NCI-H446 (cell line): ENCODE data around the gene CCPG1.
"Not testable (repeated sequence)": the region's sequence is repeated elsewhere in the genome, so short reads cannot be mapped to it uniquely, and the experiment has no call there.

ENCODE experiments used
- DNase-seq, 2 experiments: peaks; one replicate each; lab custom pipeline; 2025; lab: John Stamatoyannopoulos, UW

Gene CCPG1

GRCh38 chr15:55408012-55408928 lies at the start of gene CCPG1, which contains the start of gene PIERCE2:
Gene CCPG1 (minus strand): TSS chr15:55408359. CDS start chr15:55389424, 18,935 bp downstream.
Gene PIERCE2 (plus strand): TSS chr15:55408495. CDS start chr15:55408769, 274 bp downstream.
- peak; percentile 72 to 91 for DNase-seq

GRCh38 chr15:55457401-55458022 lies 49.4 kb upstream of the CCPG1 start:
- DNase-seq: no peak

- not testable (repeated sequence) for DNase-seq
These were observed 38.9 kb upstream of the CCPG1 start for GRCh38 chr15:55447030-55447394.

- not testable (repeated sequence) for DNase-seq
These were observed 38.3 kb upstream of the CCPG1 start for GRCh38 chr15:55446379-55447029.

- not testable (repeated sequence) for DNase-seq
These were observed 37.8 kb upstream of the CCPG1 start for GRCh38 chr15:55445936-55446335.

- DNase-seq: not testable (repeated sequence)
These were observed 35.0 kb upstream of the CCPG1 start for GRCh38 chr15:55443141-55443540.

- peak; percentile 23 to 59 for DNase-seq
These were observed 27.0 kb upstream of the CCPG1 start for GRCh38 chr15:55434989-55435825.

- DNase-seq: no peak
These were observed 13.9 kb upstream of the CCPG1 start for GRCh38 chr15:55422089-55422488.

GRCh38 chr15:55420171-55420866 lies 12.2 kb upstream of the CCPG1 start:
- no peak for DNase-seq

GRCh38 chr15:55417678-55418077 lies 9.5 kb upstream of the CCPG1 start:
- not testable (repeated sequence) for DNase-seq

GRCh38 chr15:55408976-55409375 lies 817 bp upstream of the CCPG1 start:
- DNase-seq: not testable (repeated sequence)

- no peak for DNase-seq
These were observed 604 bp downstream of the CCPG1 start for GRCh38 chr15:55407498-55408011.

GRCh38 chr15:55403531-55403930 lies 4.6 kb downstream of the CCPG1 start:
- DNase-seq: no peak

GRCh38 chr15:55402707-55403106 lies 5.5 kb downstream of the CCPG1 start:
- no peak for DNase-seq

- no peak for DNase-seq
These were observed 6.3 kb downstream of the CCPG1 start for GRCh38 chr15:55401786-55402246.

GRCh38 chr15:55400050-55400449 lies 8.1 kb downstream of the CCPG1 start:
- not testable (repeated sequence) for DNase-seq

- no peak for DNase-seq
These were observed 9.9 kb downstream of the CCPG1 start for GRCh38 chr15:55398243-55398642.

GRCh38 chr15:55394694-55395093 lies 13.5 kb downstream of the CCPG1 start:
- no peak for DNase-seq

GRCh38 chr15:55389264-55389607 lies 18.9 kb downstream of the CCPG1 start:
- no peak for DNase-seq

- no peak for DNase-seq
These were observed 21.1 kb downstream of the CCPG1 start for GRCh38 chr15:55387027-55387426.

GRCh38 chr15:55383687-55384086 lies 24.5 kb downstream of the CCPG1 start:
- DNase-seq: no peak
